NCI-H1092 (cell line): Measurements from ENCODE around the gene AFG1L.
"Not testable (repeated sequence)": the region's sequence is repeated elsewhere in the genome, so short reads cannot be mapped to it uniquely, and the experiment has no call there.

Experiments used
- DNase-seq: peaks from one replicate; lab custom pipeline; 2025; lab: John Stamatoyannopoulos, UW

AFG1L gene

GRCh38 chr6:108416047-108416833 lies 121.4 kb downstream of the AFG1L start:
- DNase-seq: not testable (repeated sequence)

GRCh38 chr6:108417027-108417426 lies 122.2 kb downstream of the AFG1L start:
- DNase-seq: no peak

- DNase-seq: no peak
These were observed 124.6 kb downstream of the AFG1L start for GRCh38 chr6:108419474-108419873.

GRCh38 chr6:108419934-108420609 lies 125.2 kb downstream of the AFG1L start:
- no peak for DNase-seq

- DNase-seq: no peak
These were observed 126.5 kb downstream of the AFG1L start for GRCh38 chr6:108421366-108421765.

- DNase-seq: no peak
These were observed 129.3 kb downstream of the AFG1L start for GRCh38 chr6:108423982-108424705.

GRCh38 chr6:108425428-108425827 lies 130.6 kb downstream of the AFG1L start:
- DNase-seq: no peak

GRCh38 chr6:108432143-108432542 lies 137.3 kb downstream of the AFG1L start:
- DNase-seq: no peak

GRCh38 chr6:108432792-108433191 lies 137.9 kb downstream of the AFG1L start:
- DNase-seq: no peak

DNA sequence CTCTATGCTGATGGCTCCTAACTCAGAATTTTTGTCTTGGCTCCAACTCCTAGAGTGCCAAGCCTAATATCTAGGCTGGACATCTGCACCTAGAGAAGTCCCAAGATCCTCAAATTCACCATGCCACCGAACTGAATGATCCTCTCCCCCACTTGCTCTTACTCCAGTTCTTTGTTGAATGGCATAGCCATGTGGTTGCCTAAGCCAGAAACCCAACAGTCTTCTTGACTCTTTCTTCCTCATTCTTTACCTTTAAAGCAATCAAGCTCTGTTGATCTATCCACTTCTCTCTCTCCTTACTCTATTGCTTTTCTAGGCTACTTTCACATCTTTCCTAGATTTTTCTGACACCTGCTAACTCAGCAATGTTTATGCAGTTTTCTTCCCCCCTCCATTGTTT lies 139.4 kb downstream of the AFG1L start:
- no peak for DNase-seq

DNA sequence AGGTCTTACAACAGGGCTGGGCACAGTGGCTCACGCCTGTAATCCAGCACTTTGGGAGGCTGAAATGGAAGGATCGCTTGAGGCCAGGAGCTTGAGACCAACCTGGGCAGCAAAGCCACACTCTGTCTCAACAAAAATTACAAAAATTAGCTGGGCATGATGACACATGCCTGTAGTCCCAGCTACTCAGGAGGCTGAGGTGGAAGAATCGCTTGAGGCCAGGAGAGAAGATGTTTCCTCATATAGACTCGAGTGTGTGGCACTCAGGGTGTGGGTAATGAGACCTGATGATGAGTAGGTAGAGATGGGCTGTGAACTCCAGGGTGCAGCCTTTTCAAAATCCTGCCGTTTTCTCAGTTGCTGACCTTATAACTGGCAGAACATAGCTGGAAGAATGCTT lies 140.5 kb downstream of the AFG1L start:
- no peak for DNase-seq

DNA sequence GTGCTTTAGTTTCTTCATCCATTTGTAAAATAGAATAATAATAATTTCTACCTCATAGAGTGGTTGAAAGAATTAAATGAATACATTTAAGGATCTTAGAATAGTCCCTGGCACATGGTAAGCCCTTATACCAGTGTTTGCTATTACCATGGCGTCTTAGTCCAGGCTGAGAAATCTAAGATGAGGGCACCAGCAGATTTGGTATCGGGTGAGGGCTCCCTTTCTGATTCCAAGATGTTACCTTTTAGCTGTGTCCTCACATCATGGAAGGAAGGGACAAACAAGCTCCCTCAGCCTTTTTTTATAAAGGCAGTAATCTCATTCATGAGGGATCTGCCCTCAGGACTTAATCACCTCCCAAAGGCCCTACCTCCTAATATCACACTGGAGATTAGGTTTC lies 141.9 kb downstream of the AFG1L start:
- DNase-seq: no peak

DNA sequence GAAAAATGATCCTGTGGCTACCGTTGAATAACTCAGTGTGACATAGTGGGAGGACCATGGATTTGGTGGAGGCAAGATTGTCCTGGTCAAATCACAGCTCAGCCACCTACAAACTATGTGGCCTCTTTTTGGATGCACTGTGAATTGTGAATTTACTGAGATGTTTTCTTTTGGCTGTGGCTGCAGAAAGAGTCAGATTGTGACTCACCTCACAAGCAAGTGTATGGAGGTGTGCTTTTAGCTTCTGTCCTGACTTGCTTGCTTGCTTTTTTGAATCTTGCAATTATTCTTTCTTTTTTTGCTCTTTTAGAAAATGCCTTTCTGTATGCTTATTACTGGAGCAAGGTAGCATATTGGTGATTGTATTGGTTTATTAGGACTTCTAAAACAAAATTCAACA lies 143.0 kb downstream of the AFG1L start:
- DNase-seq: no peak

DNA sequence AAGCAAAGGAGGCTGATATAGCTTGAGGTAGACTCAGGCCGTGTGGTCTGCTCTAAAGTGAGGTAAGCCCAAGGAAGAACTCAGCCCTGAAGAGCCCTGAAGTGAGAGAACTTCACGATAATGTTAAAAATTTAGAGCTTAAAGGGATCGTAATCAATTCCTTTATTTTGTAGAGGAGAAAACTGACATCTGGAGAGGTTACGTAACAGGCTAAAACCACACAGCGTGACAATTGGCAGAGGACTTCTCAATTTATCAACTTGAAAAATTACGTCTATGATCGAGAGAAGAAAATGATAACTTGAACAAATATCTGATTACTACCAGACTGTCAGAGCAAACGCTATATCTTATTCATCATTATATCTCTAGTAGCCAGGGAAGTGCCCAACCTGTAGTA lies 144.1 kb downstream of the AFG1L start:
- DNase-seq: no peak

- no peak for DNase-seq
These were observed 146.3 kb downstream of the AFG1L start for GRCh38 chr6:108441141-108441540.

GRCh38 chr6:108442770-108443520 lies 148.1 kb downstream of the AFG1L start:
- DNase-seq: no peak

- DNase-seq: no peak
These were observed 151.8 kb downstream of the AFG1L start for GRCh38 chr6:108446629-108447150.

- DNase-seq: no peak
These were observed 153.6 kb downstream of the AFG1L start for GRCh38 chr6:108448481-108448880.

DNA sequence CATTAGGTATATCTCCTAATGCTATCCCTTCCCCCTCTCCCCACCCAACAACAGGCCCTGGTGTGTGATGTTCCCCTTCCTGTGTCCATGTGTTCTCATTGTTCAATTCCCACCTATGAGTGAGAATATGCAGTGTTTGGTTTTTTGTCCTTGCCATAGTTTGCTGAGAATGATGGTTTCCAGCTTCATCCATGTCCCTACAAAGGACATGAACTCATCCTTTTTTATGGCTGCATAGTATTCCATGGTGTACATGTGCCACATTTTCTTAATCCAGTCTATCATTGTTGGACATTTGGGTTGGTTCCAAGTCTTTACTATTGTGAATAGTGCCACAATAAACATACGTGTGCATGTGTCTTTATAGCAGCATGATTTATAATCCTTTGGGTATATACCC lies 154.9 kb downstream of the AFG1L start:
- not testable (repeated sequence) for DNase-seq

DNA sequence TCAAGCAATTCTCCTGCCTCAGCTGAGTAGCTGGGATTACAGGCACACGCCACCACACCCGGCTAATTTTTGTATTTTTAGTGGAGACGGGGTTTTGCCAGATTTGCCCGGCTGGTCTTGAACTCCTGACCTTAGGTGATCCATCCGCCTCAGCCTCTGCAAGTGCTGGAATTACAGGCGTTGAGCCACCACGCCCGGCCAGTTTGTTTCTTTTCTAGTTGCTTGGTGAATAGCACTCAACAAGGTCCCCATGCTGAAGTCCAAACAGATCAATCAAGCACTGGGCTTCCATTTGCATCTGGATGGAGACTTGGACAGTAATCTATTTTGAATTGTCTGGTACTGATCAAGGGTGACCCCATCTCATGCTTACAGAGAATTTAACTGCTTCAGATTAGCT lies 157.0 kb downstream of the AFG1L start:
- DNase-seq: no peak

DNA sequence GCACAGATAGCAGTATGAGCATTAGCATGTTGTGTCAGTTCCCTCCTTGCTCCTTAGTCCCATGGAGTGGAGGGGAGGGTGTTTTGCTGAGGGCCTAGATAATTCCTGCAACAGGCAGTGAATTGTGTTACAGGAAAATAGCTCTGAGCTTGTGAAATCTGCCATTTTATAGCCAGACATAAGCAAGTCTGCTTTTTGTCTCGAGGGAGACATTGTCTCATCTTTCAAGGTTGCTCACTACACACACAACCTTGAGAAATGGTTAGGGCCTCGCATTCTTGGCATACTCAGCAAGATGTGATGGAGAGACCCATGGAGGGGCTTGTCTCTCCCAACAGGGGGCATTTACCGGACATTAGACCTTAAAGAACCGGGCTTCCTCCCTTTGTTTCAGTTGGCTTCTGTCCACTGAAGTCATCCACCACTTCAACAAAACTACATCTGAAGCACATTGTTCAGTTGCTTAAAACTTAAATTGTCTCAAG lies 157.9 kb downstream of the AFG1L start:
- no peak for DNase-seq
